K562 (cell line): ENCODE results near the gene METAP1. TPM values are rescaled to one million over a fixed set of nuclear protein-coding genes. Genes with fewer than 3 reads are reported as not detected.

Source experiments
- ATAC-seq: fragments of 200-7000 bp; cut with Tn5 transposase; 3 replicates; pipeline ENCODE4 v1.9.1; 2020; ENCODE audit warnings: moderate library complexity
- BruUV-seq: library from RNA; stranded (reverse); fragments of 400-500 nt; replicated peaks from 2 replicates; lab custom pipeline; 2021; lab: Mats Ljungman, UMichigan
- CTCF ChIA-PET: fragments of 300-600 bp; formaldehyde crosslinking; extraction: SDS; loops from one replicate; lab custom pipeline; 2021; ENCODE audit warnings: low intra/inter-chr PET ratio; lab: Yijun Ruan, JAX
- POLR2A ChIA-PET: fragments of 300-600, 350-650 bp; sonication (Branson Sonifier 250); formaldehyde crosslinking; extraction: SDS; loops from one replicate; lab custom pipeline; 2021; ENCODE audit warnings: antibody characterized with exemption, inconsistent platforms; lab: Yijun Ruan, JAX
- DNase-seq, 4 experiments: peaks; one replicate each; pipeline versions ENCODE4 v3.0.0 to v3.0.0-alpha.2; 2011 to 2018; ENCODE audit warnings: low spot score in 3 of 4, mixed read lengths in 3 of 4; ENCODE audit errors: extremely low read depth in 1 of 4
- FAIRE-seq: peaks from 2 replicates; lab custom pipeline; 2011; peaks lifted over from hg19 to GRCh38; lab: Jason Lieb, UNC
- H2AFZ ChIP-seq: 2 replicates; pipeline ENCODE4 v1.6.0; 2011; ENCODE audit warnings: low read depth, low read length, control low read depth, inconsistent platforms
- H3K27ac ChIP-seq: fragments of 200-600 bp; 3 replicates; pipeline ENCODE4 v1.8.0; 2011; ENCODE audit warnings: low read depth, mild to moderate bottlenecking, control low read depth, inconsistent platforms, low read length, moderate library complexity, mixed read lengths; ENCODE audit errors: extremely low read depth
- H3K27me3 ChIP-seq, 2 experiments: fragments of 300-600 bp in 1 of 2; 2 replicates in 1 of 2; 3 replicates in 1 of 2; pipeline versions ENCODE4 v1.6.0 to v1.8.0; 2011; ENCODE audit warnings: inconsistent platforms in 2 of 2, low read length in 2 of 2, mild to moderate bottlenecking in 1 of 2, mixed read lengths in 1 of 2, moderate library complexity in 1 of 2; ENCODE audit not compliant: control insufficient read depth in 2 of 2, insufficient read depth in 2 of 2
- H3K36me3 ChIP-seq: fragments of 300-600 bp; 3 replicates; pipeline ENCODE4 v1.8.0; 2011; ENCODE audit warnings: mild to moderate bottlenecking, low read length, inconsistent platforms; ENCODE audit not compliant: control insufficient read depth, insufficient read depth
- H3K4me1 ChIP-seq, 2 experiments: fragments of 200-600 bp in 1 of 2; replicated peaks in 1 of 2; 2 replicates in 1 of 2; 3 replicates in 1 of 2; pipeline versions ENCODE4 v1.5.1 to v1.8.0; 2011; ENCODE audit warnings: inconsistent platforms in 2 of 2, low read length in 2 of 2, mild to moderate bottlenecking in 1 of 2, mixed read lengths in 1 of 2, moderate library complexity in 1 of 2; ENCODE audit not compliant: control insufficient read depth in 2 of 2, insufficient read depth in 2 of 2
- H3K4me2 ChIP-seq: 2 replicates; pipeline ENCODE4 v1.6.1; 2011; ENCODE audit warnings: low read length, control low read depth, inconsistent platforms, mixed read lengths; ENCODE audit not compliant: insufficient read depth
- H3K4me3 ChIP-seq: fragments of 200-600 bp; sonication (generic), shearing (Covaris generic); 2 replicates; pipeline ENCODE4 v1.5.1; 2016; ENCODE audit warnings: control low read depth, inconsistent platforms
- H3K79me2 ChIP-seq: fragments of 200-600 bp; 3 replicates; pipeline ENCODE4 v1.8.0; 2011; ENCODE audit warnings: low read length, inconsistent platforms; ENCODE audit not compliant: control insufficient read depth, insufficient read depth
- H3K9ac ChIP-seq, 2 experiments: 2 replicates each; pipeline versions ENCODE4 v1.6.0 to v1.6.1; 2011; ENCODE audit warnings: low read depth in 2 of 2, low read length in 2 of 2, control low read depth in 1 of 2, inconsistent platforms in 1 of 2, mild to moderate bottlenecking in 1 of 2, mixed read lengths in 1 of 2; ENCODE audit not compliant: insufficient read depth in 1 of 2
- H3K9me1 ChIP-seq: one replicate; pipeline ENCODE4 v1.6.0; 2011; ENCODE audit warnings: inconsistent platforms, mild to moderate bottlenecking, low read length, moderate library complexity; ENCODE audit not compliant: control insufficient read depth, insufficient read depth
- H3K9me3 ChIP-seq: replicated peaks from 2 replicates; pipeline ENCODE4 v1.5.1; 2011; ENCODE audit warnings: low read depth, low read length, inconsistent platforms; ENCODE audit not compliant: control insufficient read depth, insufficient read depth
- H4K20me1 ChIP-seq: replicated peaks from 2 replicates; pipeline ENCODE4 v1.6.1; 2011; ENCODE audit warnings: low read length, inconsistent platforms, mixed read lengths; ENCODE audit not compliant: control insufficient read depth, insufficient read depth
- BRF2 ChIP-seq: IDR thresholded peaks from 3 replicates; pipeline ENCODE4 v1.6.1; 2011; ENCODE audit warnings: borderline replicate concordance, mild to moderate bottlenecking; ENCODE audit not compliant: insufficient read length, insufficient read depth
- COPS2 ChIP-seq: fragments of 450-650 bp; conservative IDR thresholded peaks from 2 replicates; pipeline ENCODE4 v1.6.1; 2016; ENCODE audit warnings: mild to moderate bottlenecking, moderate library complexity
- ESRRB ChIP-seq: fragments of 250-450 bp; sonication (Bioruptor Pico); IDR thresholded peaks from 2 replicates; pipeline ENCODE4 v1.5.0; 2020; ENCODE audit warnings: mild to moderate bottlenecking, moderate library complexity, borderline replicate concordance
- FIP1L1 ChIP-seq: fragments of 200-400 bp; formaldehyde crosslinking; IDR thresholded peaks from 2 replicates; pipeline ENCODE4 v1.6.1; 2018; ENCODE audit warnings: mild to moderate bottlenecking, low read depth, low read length; ENCODE audit not compliant: poor library complexity, severe bottlenecking
- KLF16 ChIP-seq: IDR thresholded peaks from 2 replicates; pipeline ENCODE4 v1.6.1; 2016; ENCODE audit warnings: antibody characterized with exemption
- TCF7L2 ChIP-seq: fragments of 150-350 bp; IDR thresholded peaks from 2 replicates; pipeline ENCODE4 v1.6.1; 2016; ENCODE audit warnings: low read depth, mild to moderate bottlenecking, low read length, moderate library complexity
- ZKSCAN1 ChIP-seq: fragments of 150-350 bp; IDR thresholded peaks from 2 replicates; pipeline ENCODE4 v1.6.1; 2016; ENCODE audit warnings: low read depth, low read length
- WGBS: fragments of 100-300 bp; shearing (Covaris generic); methylation state at CpG from one replicate; pipeline ENCODE4 v1.1.6; 2016; ENCODE audit warnings: low coverage, mixed read lengths; ENCODE audit not compliant: insufficient coverage; ENCODE audit errors: missing lambda C conversion rate; 5-methylcytosine and 5-hydroxymethylcytosine counted together
- in situ Hi-C: fragments of 300-500 bp; cut with MboI; formaldehyde crosslinking; loops from 4 replicates; pipeline ENCODE4 v1.15.0; 2018; ENCODE audit warnings: inconsistent platforms, mixed read lengths
- intact Hi-C: fragments of 100-400 bp; cut with micrococcal nuclease; formaldehyde crosslinking; loops from 2 replicates; pipeline ENCODE4 v1.14.2; 2022
- polyA plus RNA-seq, 8 experiments: library from polyadenylated mRNA; depleted of rRNA in 4 of 8; stranded (reverse) in 5 of 8; unstranded in 3 of 8; fragments of >200 nt; fragmentation: Nextera tagmentation in 2 of 8; fragmentation: Illumina TruSeq in 1 of 8; extraction: Ambion mirVana in 2 of 8; extraction: Trizol in 1 of 8; gene quantifications; 2 replicates each; pipeline versions ENCODE4 v1.2.1 to v1.2.3, GENCODE V29; 2011 to 2014; ENCODE audit warnings: inconsistent platforms in 1 of 8, missing spikeins in 1 of 8
- total RNA-seq, 7 experiments: library from RNA; depleted of rRNA in 6 of 7; stranded (reverse); fragments of >200 nt in 6 of 7; fragmentation: Illumina TruSeq in 2 of 7; extraction: Trizol in 2 of 7; gene quantifications; 2 replicates each; pipeline versions ENCODE4 v1.2.1 to v1.2.3, GENCODE V29; 2011 to 2021; ENCODE audit warnings: low replicate concordance in 1 of 7

The METAP1 gene
- total and polyA plus RNA-seq, 9 of the 15 experiments (the other 6 are each of a cell fraction or from before 2014, with no cell fraction given): 31.4 to 77.6 (median 59.5) TPM

- BruUV-seq: no TSS peak
- H3K27me3 ChIP-seq: no peaks in the 10 kb centered on the region
- 96% methylated on average over 8 of the region's 8 CpGs for WGBS
- intact Hi-C loops (no loop called here), in situ Hi-C loops (no loop called here)
- CTCF ChIA-PET: no interaction called here
- peaks cover 70% of the 10 kb centered on the region for H3K36me3 ChIP-seq
- H3K9me3 ChIP-seq: no peaks in the 10 kb centered on the region
- POLR2A ChIA-PET: no interaction called here
- FAIRE-seq (no peak), DNase-seq (no peak), ATAC-seq (no peak)
- no peak overlapping the region for H3K9ac ChIP-seq
- H3K79me2 ChIP-seq: no peaks in the 10 kb centered on the region
- no peak for TF ChIP-seq ESRRB (CRISPR knock-in tag)
- no peak for TF ChIP-seq COPS2
- TF ChIP-seq KLF16: no peak
- no peak for TF ChIP-seq ZKSCAN1
- TF ChIP-seq BRF2: no peak
- TF ChIP-seq TCF7L2: no peak
- TF ChIP-seq FIP1L1: no peak
- no peak overlapping the region for H3K27ac ChIP-seq
- no peaks in the 10 kb centered on the region; the same call in 1 of the 2 replicates for H4K20me1 ChIP-seq
- H2AFZ ChIP-seq: no peak overlapping the region
- H3K4me3 ChIP-seq: no peak overlapping the region
- H3K9me1 ChIP-seq: no peaks in the 10 kb centered on the region
- no peaks in the 10 kb centered on the region for H3K4me1 ChIP-seq
- no peak overlapping the region for H3K4me2 ChIP-seq
Observed at GRCh38 chr4:99061048-99061700, 65.7 kb downstream of the METAP1 start.
